GM12878 (cell line): ENCODE data around the gene SNAI1. TPM values are rescaled to one million over a fixed set of nuclear protein-coding genes. Genes with fewer than 3 reads are reported as not detected.
A peak's percentile ranks its signal among the peaks of the same experiment; 100 is the strongest.

Experiments used
- ATAC-seq: fragments of 200-7000 bp; cut with Tn5 transposase; 3 replicates; pipeline ENCODE4 v1.9.1; 2020; ENCODE audit warnings: mild to moderate bottlenecking, moderate library complexity
- BruUV-seq: library from RNA; stranded (reverse); fragments of 400-500 nt; replicated peaks from 2 replicates; lab custom pipeline; 2021; lab: Mats Ljungman, UMichigan
- CTCF ChIA-PET: fragments of 300-600 bp; sonication (Branson Sonifier 250); formaldehyde crosslinking; extraction: SDS; loops from one replicate; lab custom pipeline; 2021; ENCODE audit warnings: inconsistent platforms; lab: Yijun Ruan, JAX
- POLR2A ChIA-PET: fragments of 350-600 bp; formaldehyde crosslinking; extraction: SDS; loops from one replicate; lab custom pipeline; 2021; ENCODE audit warnings: inconsistent platforms; lab: Charles Lee
- RAD21 ChIA-PET: fragments of 300-600 bp; sonication (Branson Sonifier 250); formaldehyde crosslinking; loops from one replicate; lab custom pipeline; 2023; ENCODE audit warnings: antibody characterized with exemption; ENCODE audit not compliant: unreplicated experiment; lab: Charles Lee
- SMC1A ChIA-PET: fragments of 300-600 bp; sonication (Branson Sonifier 250); formaldehyde crosslinking; loops from one replicate; lab custom pipeline; 2023; ENCODE audit not compliant: unreplicated experiment, uncharacterized antibody; lab: Charles Lee
- DNase-seq: peaks from one replicate; pipeline ENCODE4 v3.0.0-alpha.2; 2011; ENCODE audit warnings: low read depth, low spot score
- FAIRE-seq: peaks from 3 replicates; lab custom pipeline; 2011; peaks lifted over from hg19 to GRCh38; lab: Jason Lieb, UNC
- H2AFZ ChIP-seq: 2 replicates; pipeline ENCODE4 v1.6.0; 2011; ENCODE audit warnings: low read depth, low read length, control low read depth; ENCODE audit not compliant: control insufficient read depth
- H3K27ac ChIP-seq: 2 replicates; pipeline ENCODE4 v1.5.1; 2011; ENCODE audit warnings: control low read depth; ENCODE audit not compliant: control insufficient read depth, insufficient read depth
- H3K27me3 ChIP-seq, 2 experiments: replicated peaks in 1 of 2; 2 replicates each; pipeline versions ENCODE4 v1.6.0 to v1.6.1; 2011; ENCODE audit warnings: low read length in 1 of 2; ENCODE audit not compliant: control insufficient read depth in 2 of 2, insufficient read depth in 2 of 2
- H3K36me3 ChIP-seq, 2 experiments: 2 replicates each; pipeline ENCODE4 v1.5.1; 2011; ENCODE audit warnings: low read length in 1 of 2; ENCODE audit not compliant: control insufficient read depth in 2 of 2, insufficient read depth in 2 of 2
- H3K4me1 ChIP-seq: 2 replicates; pipeline ENCODE4 v1.6.1; 2011; ENCODE audit warnings: mild to moderate bottlenecking, low read length, moderate library complexity, mixed read lengths; ENCODE audit not compliant: control insufficient read depth, insufficient read depth
- H3K4me2 ChIP-seq: 2 replicates; pipeline ENCODE4 v1.6.0; 2011; ENCODE audit warnings: control low read depth; ENCODE audit not compliant: control insufficient read depth, insufficient read depth
- H3K4me3 ChIP-seq: fragments of 200-600 bp; sonication (generic); 2 replicates; pipeline ENCODE4 v1.5.1; 2016
- H3K79me2 ChIP-seq: 2 replicates; pipeline ENCODE4 v1.6.0; 2011; ENCODE audit warnings: low read length; ENCODE audit not compliant: control insufficient read depth, insufficient read depth
- H3K9ac ChIP-seq: 2 replicates; pipeline ENCODE4 v1.8.0; 2011; ENCODE audit warnings: low read length, control low read depth, mixed read lengths; ENCODE audit not compliant: control insufficient read depth, insufficient read depth
- H3K9me3 ChIP-seq: replicated peaks from 3 replicates; pipeline ENCODE4 v1.5.1; 2011; ENCODE audit warnings: mild to moderate bottlenecking, low read length; ENCODE audit not compliant: control insufficient read depth, insufficient read depth
- H4K20me1 ChIP-seq: 2 replicates; pipeline ENCODE4 v1.6.0; 2011; ENCODE audit not compliant: control insufficient read depth, insufficient read depth
- ATF7 ChIP-seq: fragments of 450-650 bp; IDR thresholded peaks from 2 replicates; pipeline ENCODE4 v1.6.1; 2016; ENCODE audit warnings: low read depth, mild to moderate bottlenecking
- CHD4 ChIP-seq: fragments of 200-600 bp; sonication (generic); IDR thresholded peaks from 2 replicates; pipeline ENCODE4 v1.6.1; 2016; ENCODE audit warnings: mild to moderate bottlenecking
- CTCF ChIP-seq, 3 experiments: IDR thresholded peaks in 2 of 3; conservative IDR thresholded peaks in 1 of 3; 2 replicates each; pipeline ENCODE4 v1.5.1; 2011; ENCODE audit warnings: low read depth in 3 of 3, low read length in 3 of 3, mild to moderate bottlenecking in 3 of 3, control low read depth in 2 of 3, moderate library complexity in 2 of 3, inconsistent platforms in 1 of 3, mixed read lengths in 1 of 3; ENCODE audit not compliant: control insufficient read depth in 2 of 3, insufficient read depth in 1 of 3; ENCODE audit errors: extremely low read depth in 1 of 3
- JUNB ChIP-seq: IDR thresholded peaks from 2 replicates; pipeline ENCODE4 v1.6.1; 2016; ENCODE audit warnings: antibody characterized with exemption, mild to moderate bottlenecking
- MEF2B ChIP-seq: fragments of 450-650 bp; IDR thresholded peaks from 2 replicates; pipeline ENCODE4 v1.6.1; 2018; ENCODE audit warnings: mild to moderate bottlenecking, moderate library complexity; ENCODE audit not compliant: partially characterized antibody, poor library complexity, severe bottlenecking
- NBN ChIP-seq: fragments of 450-650 bp; IDR thresholded peaks from 2 replicates; pipeline ENCODE4 v1.6.1; 2016
- NR2F1 ChIP-seq: fragments of 450-650 bp; conservative IDR thresholded peaks from 2 replicates; pipeline ENCODE4 v1.6.1; 2017; ENCODE audit warnings: mild to moderate bottlenecking
- RAD21 ChIP-seq: IDR thresholded peaks from 2 replicates; pipeline ENCODE4 v1.6.1; 2011; ENCODE audit warnings: mild to moderate bottlenecking, low read depth, low read length, moderate library complexity; ENCODE audit not compliant: insufficient read depth
- SMAD5 ChIP-seq: IDR thresholded peaks from 2 replicates; pipeline ENCODE4 v1.6.1; 2016; ENCODE audit warnings: antibody characterized with exemption, low read depth
- SMC3 ChIP-seq: IDR thresholded peaks from 2 replicates; pipeline ENCODE4 v1.6.1; 2011; ENCODE audit warnings: low read length, improper control_type of control experiment, borderline replicate concordance
- SPI1 ChIP-seq: IDR thresholded peaks from 2 replicates; pipeline ENCODE4 v1.6.1; 2011; ENCODE audit warnings: low read depth, mild to moderate bottlenecking, low read length, moderate library complexity, borderline replicate concordance; ENCODE audit not compliant: insufficient read depth
- SREBF1 ChIP-seq: IDR thresholded peaks from 2 replicates; pipeline ENCODE4 v1.6.1; 2012; ENCODE audit warnings: mild to moderate bottlenecking, low read length
- STAT3 ChIP-seq: IDR thresholded peaks from 2 replicates; pipeline ENCODE4 v1.6.1; 2011; ENCODE audit warnings: low read depth, low read length, improper control_type of control experiment
- ZBTB4 ChIP-seq: fragments of 450-650 bp; formaldehyde crosslinking; IDR thresholded peaks from 2 replicates; pipeline ENCODE4 v1.4.0; 2022; ENCODE audit warnings: mild to moderate bottlenecking, moderate library complexity
- ZNF207 ChIP-seq: fragments of 450-650 bp; IDR thresholded peaks from 2 replicates; pipeline ENCODE4 v1.6.1; 2014; ENCODE audit warnings: antibody characterized with exemption, mild to moderate bottlenecking, borderline replicate concordance
- ZNF622 ChIP-seq: fragments of 450-650 bp; IDR thresholded peaks from 2 replicates; pipeline ENCODE4 v1.6.1; 2017; ENCODE audit warnings: mild to moderate bottlenecking, inconsistent platforms
- WGBS: methylation state at CpG from one replicate; pipeline ENCODE4 v1.1.6; 2016; ENCODE audit warnings: low lambda C conversion rate; ENCODE audit not compliant: insufficient replicate concordance, insufficient coverage; ENCODE audit errors: missing lambda C conversion rate; 5-methylcytosine and 5-hydroxymethylcytosine counted together
- in situ Hi-C: fragments of 300-500 bp; cut with MboI; formaldehyde crosslinking; loops from 9 replicates; pipeline ENCODE4 v1.14.3; 2018; ENCODE audit warnings: mixed read lengths
- intact Hi-C: fragments of 100-400 bp; cut with micrococcal nuclease; formaldehyde crosslinking; loops from one replicate; pipeline ENCODE4 v1.14.2; 2022; ENCODE audit not compliant: unreplicated experiment
- polyA plus RNA-seq, 11 experiments: library from polyadenylated mRNA; depleted of rRNA in 4 of 11; unstranded in 6 of 11; stranded (reverse) in 5 of 11; fragments of >200 nt; fragmentation: Nextera tagmentation in 4 of 11; fragmentation: Illumina TruSeq in 1 of 11; extraction: Ambion mirVana in 4 of 11; extraction: Trizol in 1 of 11; gene quantifications; 1 replicate in 1 of 11; 2 replicates in 10 of 11; pipeline versions ENCODE4 v1.2.1 to v1.2.3, GENCODE V29; 2011 to 2016; ENCODE audit warnings: inconsistent platforms in 2 of 11, missing spikeins in 2 of 11, low read depth in 1 of 11
- total RNA-seq, 4 experiments: library from RNA; depleted of rRNA in 3 of 4; stranded (reverse); fragments of >200 nt in 3 of 4; fragmentation: Illumina TruSeq in 1 of 4; extraction: Trizol in 1 of 4; gene quantifications; 2 replicates each; pipeline versions ENCODE4 v1.2.1 to v1.2.3, GENCODE V29; 2013 to 2021
- TF ChIP-seq, protein P1 (sequence below): IDR thresholded peaks from 2 replicates; pipeline ENCODE4 v1.6.1; 2012; ENCODE audit warnings: low read length, inconsistent platforms

Gene SNAI1
- total and polyA plus RNA-seq, 10 of the 15 experiments (the other 5 are each of a cell fraction or from before 2014, with no cell fraction given), result 0.11 to 0.79 (median 0.24) TPM; not detected in 2

- TF ChIP-seq, protein P1, sequence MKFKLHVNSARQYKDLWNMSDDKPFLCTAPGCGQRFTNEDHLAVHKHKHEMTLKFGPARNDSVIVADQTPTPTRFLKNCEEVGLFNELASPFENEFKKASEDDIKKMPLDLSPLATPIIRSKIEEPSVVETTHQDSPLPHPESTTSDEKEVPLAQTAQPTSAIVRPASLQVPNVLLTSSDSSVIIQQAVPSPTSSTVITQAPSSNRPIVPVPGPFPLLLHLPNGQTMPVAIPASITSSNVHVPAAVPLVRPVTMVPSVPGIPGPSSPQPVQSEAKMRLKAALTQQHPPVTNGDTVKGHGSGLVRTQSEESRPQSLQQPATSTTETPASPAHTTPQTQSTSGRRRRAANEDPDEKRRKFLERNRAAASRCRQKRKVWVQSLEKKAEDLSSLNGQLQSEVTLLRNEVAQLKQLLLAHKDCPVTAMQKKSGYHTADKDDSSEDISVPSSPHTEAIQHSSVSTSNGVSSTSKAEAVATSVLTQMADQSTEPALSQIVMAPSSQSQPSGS, result no peak
- TF ChIP-seq ATF7 (no peak), ZBTB4 (CRISPR knock-in tag) (no peak)
Measured at GRCh38 chr20:50004229-50004628, 21.4 kb downstream of the SNAI1 start (continued).

DNA sequence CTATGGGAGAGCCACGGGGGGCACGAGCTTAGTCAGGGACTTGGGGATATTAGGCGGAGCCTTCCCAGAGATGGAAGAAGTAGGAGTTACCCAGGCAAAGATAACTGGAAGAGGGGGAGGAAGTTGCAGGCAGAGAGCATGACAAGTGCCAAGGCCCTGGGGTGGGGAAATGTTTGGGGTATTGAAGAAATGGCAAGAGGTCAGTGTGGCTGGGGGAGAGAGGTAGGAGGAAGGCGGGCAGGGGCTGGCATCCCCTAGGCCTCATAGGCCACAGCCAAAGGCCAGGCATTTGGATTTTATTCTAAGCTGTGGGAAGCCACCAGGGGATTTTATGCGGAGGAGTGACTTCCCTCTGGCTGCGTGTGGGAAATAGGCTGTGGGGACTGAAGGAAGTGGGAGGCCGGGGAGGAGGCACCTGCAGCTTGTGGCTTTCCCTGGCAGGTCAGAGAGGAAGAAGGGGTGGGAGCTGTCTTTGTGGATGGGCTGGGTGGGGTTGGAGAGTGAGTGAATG, 22.7 kb downstream of the SNAI1 start:
- SMC1A ChIA-PET, result interaction anchor here (0.7 to 0.8 kb wide), 2 partner anchors 17 to 24 kb away, joined by 3 read pairs; no protein-coding TSS in a partner anchor
- RAD21 ChIA-PET, result interaction anchor here (1.3 to 1.4 kb wide), 2 partner anchors 23 to 66 kb away, joined by 3 read pairs; no protein-coding TSS in a partner anchor
- in situ Hi-C loops, result no loop called here
- TF ChIP-seq CHD4 (no peak), ZNF207 (no peak), RAD21 (no peak), JUNB (no peak), NBN (no peak), SPI1 (peak; percentile 33; the same call in 1 of the 2 replicates), STAT3 (no peak), NR2F1 (no peak), SREBF1 (no peak), ZNF622 (no peak), SMAD5 (no peak), SMC3 (no peak), CTCF (IDR thresholded peaks at IDR 0.05 in 2 of 3, conservative IDR thresholded peaks at IDR 0.05 in 1 of 3; ENCODE audit: control insufficient read depth in 2 of 3, extremely low read depth in 1 of 3, insufficient read depth in 1 of 3, low read depth in 3 of 3, low read length in 3 of 3) (no peak), MEF2B (peak; percentile 30)

More for the DNA sequence above, 22.7 kb downstream of the SNAI1 start:
- peak; percentile 36 for ATAC-seq
- Histone ChIP-seq H4K20me1 (no peaks in the 10 kb centered on the region), H3K9ac (no peak overlapping the region), H3K36me3 (no peaks in the 10 kb centered on the region), H2AFZ (peak overlapping the region; percentile 34), H3K79me2 (no peaks in the 10 kb centered on the region), H3K27me3 (no peaks in the 10 kb centered on the region; a peak in 2 of 4 replicates), H3K27ac (no peak overlapping the region), H3K9me3 (no peaks in the 10 kb centered on the region), H3K4me3 (no peak overlapping the region), H3K4me1 (peaks cover 8% of the 10 kb centered on the region), H3K4me2 (0 out of 2 replicates have a peak overlapping the region, but pooled peaks have one; percentile 25)
- CTCF ChIA-PET, result interaction anchor here (0.7 to 2.8 kb wide), 5 partner anchors 17 to 846 kb away, joined by 3 to 9 read pairs (median 5); no protein-coding TSS in a partner anchor
- POLR2A ChIA-PET, result interaction anchor here (0.5 to 1.1 kb wide), 4 partner anchors 9 to 157 kb away, joined by 3 to 5 read pairs (median 3); no protein-coding TSS in a partner anchor
- intact Hi-C loops, result no loop called here
- no peak for FAIRE-seq
- 54% methylated on average over 7 of the region's 7 CpGs for WGBS
- BruUV-seq, result no TSS peak
- no peak for DNase-seq
